K562 (cell line): ENCODE results near the gene SRPK2. TPM values are rescaled to one million over a fixed set of nuclear protein-coding genes. Genes with fewer than 3 reads are reported as not detected.

ENCODE experiments used
- BCLAF1 ChIP-seq, 2 experiments: fragments of 450-650 bp in 1 of 2; IDR thresholded peaks; 2 replicates each; pipeline ENCODE4 v1.6.1; 2011 to 2017; ENCODE audit warnings: low read depth in 2 of 2, antibody characterized with exemption in 1 of 2, borderline replicate concordance in 1 of 2, low read length in 1 of 2, mild to moderate bottlenecking in 1 of 2, mixed read lengths in 1 of 2; ENCODE audit not compliant: control insufficient read depth in 1 of 2
- CBFA2T2 ChIP-seq: fragments of 450-650 bp; conservative IDR thresholded peaks from 2 replicates; pipeline ENCODE4 v1.6.1; 2017; ENCODE audit warnings: mild to moderate bottlenecking
- CBX3 ChIP-seq, 2 experiments: IDR thresholded peaks; 1 replicate in 1 of 2; 2 replicates in 1 of 2; pipeline ENCODE4 v1.6.1; 2012; ENCODE audit warnings: inconsistent platforms in 2 of 2, low read length in 2 of 2, borderline replicate concordance in 1 of 2, control low read depth in 1 of 2
- CHD2 ChIP-seq: IDR thresholded peaks from 2 replicates; pipeline ENCODE4 v1.6.1; 2011; ENCODE audit warnings: low read depth, low read length
- CXXC5 ChIP-seq: fragments of 250-450 bp; sonication (Bioruptor Pico); IDR thresholded peaks from 2 replicates; pipeline ENCODE4 v1.8.0; 2022; ENCODE audit warnings: inconsistent platforms, mild to moderate bottlenecking, moderate library complexity
- HNRNPL ChIP-seq: fragments of 200-400 bp; formaldehyde crosslinking; IDR thresholded peaks from 2 replicates; pipeline ENCODE4 v1.6.1; 2017; ENCODE audit warnings: low read depth, mild to moderate bottlenecking, low read length
- LARP7 ChIP-seq: fragments of 450-650 bp; IDR thresholded peaks from 2 replicates; pipeline ENCODE4 v1.6.1; 2016
- MCM3 ChIP-seq: fragments of 450-650 bp; IDR thresholded peaks from 2 replicates; pipeline ENCODE4 v1.6.1; 2016
- PCBP1 ChIP-seq: fragments of 200-400 bp; formaldehyde crosslinking; IDR thresholded peaks from 2 replicates; pipeline ENCODE4 v1.6.1; 2018; ENCODE audit warnings: mild to moderate bottlenecking, low read depth, low read length; ENCODE audit not compliant: poor library complexity, severe bottlenecking
- PHB2 ChIP-seq: fragments of 450-650 bp; IDR thresholded peaks from 2 replicates; pipeline ENCODE4 v1.6.1; 2017; ENCODE audit warnings: low read depth
- RB1 ChIP-seq: fragments of 450-650 bp; IDR thresholded peaks from 2 replicates; pipeline ENCODE4 v1.6.1; 2017; ENCODE audit warnings: low read depth, mild to moderate bottlenecking
- RBBP5 ChIP-seq: fragments of 200-600 bp; sonication (generic); IDR thresholded peaks from 2 replicates; pipeline ENCODE4 v1.6.1; 2012; ENCODE audit warnings: borderline replicate concordance, mild to moderate bottlenecking, low read length, control low read depth, inconsistent platforms; ENCODE audit not compliant: insufficient read depth, poor library complexity, severe bottlenecking
- RUNX1 ChIP-seq: sonication (generic); IDR thresholded peaks from 2 replicates; pipeline ENCODE4 v1.6.1; 2016; ENCODE audit warnings: antibody characterized with exemption, low read depth
- SMARCE1 ChIP-seq: fragments of 450-650 bp; IDR thresholded peaks from 2 replicates; pipeline ENCODE4 v1.7.1; 2016; ENCODE audit warnings: mild to moderate bottlenecking
- SNAPC5 ChIP-seq: fragments of 250-450 bp; sonication (Bioruptor Pico); IDR thresholded peaks from 2 replicates; pipeline ENCODE4 v1.8.0; 2021; ENCODE audit warnings: moderate library complexity, mild to moderate bottlenecking, inconsistent platforms
- SP2 ChIP-seq: IDR thresholded peaks from 2 replicates; pipeline ENCODE4 v1.6.1; 2011; ENCODE audit warnings: mild to moderate bottlenecking, low read depth, low read length, moderate library complexity; ENCODE audit not compliant: poor library complexity, severe bottlenecking; ENCODE audit errors: extremely low read depth
- UBTF ChIP-seq, 2 experiments: IDR thresholded peaks; 2 replicates each; pipeline ENCODE4 v1.6.1; 2012; ENCODE audit warnings: improper control_type of control experiment in 2 of 2, low read depth in 2 of 2, low read length in 2 of 2, borderline replicate concordance in 1 of 2
- ZNF511 ChIP-seq: sonication (generic); formaldehyde crosslinking; IDR thresholded peaks from 2 replicates; pipeline ENCODE4 v1.8.0; 2022; ENCODE audit warnings: mild to moderate bottlenecking, missing genetic modification reagents
- polyA plus RNA-seq, 8 experiments: library from polyadenylated mRNA; depleted of rRNA in 4 of 8; stranded (reverse) in 5 of 8; unstranded in 3 of 8; fragments of >200 nt; fragmentation: Nextera tagmentation in 2 of 8; fragmentation: Illumina TruSeq in 1 of 8; extraction: Ambion mirVana in 2 of 8; extraction: Trizol in 1 of 8; gene quantifications; 2 replicates each; pipeline versions ENCODE4 v1.2.1 to v1.2.3, GENCODE V29; 2011 to 2014; ENCODE audit warnings: inconsistent platforms in 1 of 8, missing spikeins in 1 of 8
- total RNA-seq, 7 experiments: library from RNA; depleted of rRNA in 6 of 7; stranded (reverse); fragments of >200 nt in 6 of 7; fragmentation: Illumina TruSeq in 2 of 7; extraction: Trizol in 2 of 7; gene quantifications; 2 replicates each; pipeline versions ENCODE4 v1.2.1 to v1.2.3, GENCODE V29; 2011 to 2021; ENCODE audit warnings: low replicate concordance in 1 of 7

The SRPK2 gene
- total and polyA plus RNA-seq, 9 of the 15 experiments (the other 6 are each of a cell fraction or from before 2014, with no cell fraction given): 21.5 to 44.7 (median 33.3) TPM

- TF ChIP-seq BCLAF1 (IDR thresholded peaks at IDR 0.05; ENCODE audit: borderline replicate concordance in 1 of 2, control insufficient read depth in 1 of 2, low read depth in 2 of 2, low read length in 1 of 2) (0 out of 4 replicates have a peak, but pooled peaks of 1 of the 2 experiments have one; percentile 64), RUNX1 (0 out of 2 replicates have a peak, but pooled peaks have one; percentile 36), RB1 (peak; percentile 33), HNRNPL (no peak), SNAPC5 (CRISPR knock-in tag) (no peak), RBBP5 (peak; percentile 97), PCBP1 (peak; percentile 41), CBFA2T2 (no peak), CBX3 (IDR thresholded peaks at IDR 0.05; ENCODE audit: borderline replicate concordance in 1 of 2, low read length in 2 of 2) (no peak), CXXC5 (CRISPR knock-in tag) (peak; percentile 77), MCM3 (no peak), CHD2 (no peak; the same call in 1 of the 2 replicates), SMARCE1 (no peak; the same call in 1 of the 2 replicates), PHB2 (no peak), LARP7 (no peak), SP2 (no peak), UBTF (IDR thresholded peaks at IDR 0.05; ENCODE audit: borderline replicate concordance in 1 of 2, low read depth in 2 of 2, low read length in 2 of 2) (peak; percentile 64 to 85; a peak in 3 of 4 replicates), ZNF511 (peak; percentile 72; the same call in 1 of the 2 replicates)
These were observed 989 bp downstream of the SRPK2 start (continued) for GRCh38 chr7:105387508-105388355.
